Measurements from ENCODE around the gene GLCCI1.

DNA sequence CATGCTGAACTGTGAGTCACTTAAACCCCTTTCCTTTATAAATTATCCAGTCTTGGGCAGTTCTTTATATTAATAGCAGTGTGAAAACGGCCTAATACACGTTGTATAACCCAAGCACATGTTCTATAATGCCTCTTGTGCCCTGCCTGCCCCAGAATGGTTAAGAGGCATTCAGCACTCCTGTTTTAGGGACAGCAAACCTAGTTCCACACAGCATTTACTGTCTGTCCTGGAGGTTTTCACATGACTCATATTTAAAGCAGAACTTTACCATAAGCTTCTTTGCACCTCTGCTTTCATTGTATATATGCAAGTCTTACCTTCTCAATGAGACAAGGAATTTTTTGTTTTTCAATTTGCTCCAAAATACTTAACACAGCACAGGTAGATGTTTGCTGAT lies 148.6 kb downstream of the GLCCI1 start:
- no peak for TF ChIP-seq CTCF (IDR thresholded peaks at IDR 0.05)
- no peak for TF ChIP-seq POLR2A (IDR thresholded peaks at IDR 0.05)
- no peak for TF ChIP-seq EP300 (IDR thresholded peaks at IDR 0.05)

Data from tibial nerve (tissue), 4 donors.